ENCODE data around the gene PRDM16.

DNA sequence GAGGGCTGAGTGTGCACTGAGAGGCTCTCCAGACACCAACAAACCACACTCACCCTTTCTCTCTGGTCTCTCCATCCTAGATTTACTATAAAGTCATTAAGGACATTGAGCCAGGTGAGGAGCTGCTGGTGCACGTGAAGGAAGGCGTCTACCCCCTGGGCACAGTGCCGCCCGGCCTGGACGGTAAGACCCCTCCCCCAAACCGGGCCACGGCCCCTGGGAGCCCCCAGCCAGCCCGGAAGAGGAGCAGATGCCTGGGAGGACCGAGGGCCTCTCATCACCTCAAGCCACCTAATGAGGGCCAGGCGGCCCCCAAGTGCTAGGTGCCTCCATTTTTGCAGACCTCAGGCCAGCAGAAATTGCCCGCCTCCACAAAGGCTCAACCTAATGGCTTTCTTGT lies 327.4 kb downstream of the PRDM16 start:
- TF ChIP-seq, protein P1, sequence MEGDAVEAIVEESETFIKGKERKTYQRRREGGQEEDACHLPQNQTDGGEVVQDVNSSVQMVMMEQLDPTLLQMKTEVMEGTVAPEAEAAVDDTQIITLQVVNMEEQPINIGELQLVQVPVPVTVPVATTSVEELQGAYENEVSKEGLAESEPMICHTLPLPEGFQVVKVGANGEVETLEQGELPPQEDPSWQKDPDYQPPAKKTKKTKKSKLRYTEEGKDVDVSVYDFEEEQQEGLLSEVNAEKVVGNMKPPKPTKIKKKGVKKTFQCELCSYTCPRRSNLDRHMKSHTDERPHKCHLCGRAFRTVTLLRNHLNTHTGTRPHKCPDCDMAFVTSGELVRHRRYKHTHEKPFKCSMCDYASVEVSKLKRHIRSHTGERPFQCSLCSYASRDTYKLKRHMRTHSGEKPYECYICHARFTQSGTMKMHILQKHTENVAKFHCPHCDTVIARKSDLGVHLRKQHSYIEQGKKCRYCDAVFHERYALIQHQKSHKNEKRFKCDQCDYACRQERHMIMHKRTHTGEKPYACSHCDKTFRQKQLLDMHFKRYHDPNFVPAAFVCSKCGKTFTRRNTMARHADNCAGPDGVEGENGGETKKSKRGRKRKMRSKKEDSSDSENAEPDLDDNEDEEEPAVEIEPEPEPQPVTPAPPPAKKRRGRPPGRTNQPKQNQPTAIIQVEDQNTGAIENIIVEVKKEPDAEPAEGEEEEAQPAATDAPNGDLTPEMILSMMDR (optimal IDR thresholded peaks at IDR 0.05 in 1 of 3, IDR thresholded peaks at IDR 0.05 in 1 of 3, conservative IDR thresholded peaks at IDR 0.05 in 1 of 3; ENCODE audit: extremely low read depth in 1 of 3, insufficient read depth in 2 of 3, low read length in 3 of 3): no peak
- TF ChIP-seq EZH2 (IDR thresholded peaks at IDR 0.05; ENCODE audit: low read length): no peak
